OCI-LY7 (cell line): ENCODE data around the gene FAM47E. TPM values are rescaled to one million over a fixed set of nuclear protein-coding genes. Genes with fewer than 3 reads are reported as not detected.

ENCODE experiments used
- BruUV-seq: library from RNA; stranded (reverse); fragments of 400-500 nt; replicated peaks from 2 replicates; lab custom pipeline; 2021; lab: Mats Ljungman, UMichigan
- CTCF ChIA-PET: fragments of 300-600 bp; sonication (Branson Sonifier 250); formaldehyde crosslinking; loops from one replicate; lab custom pipeline; 2022; ENCODE audit warnings: antibody characterized with exemption; ENCODE audit not compliant: unreplicated experiment; lab: Charles Lee
- POLR2A ChIA-PET: fragments of 300-600 bp; sonication (Branson Sonifier 250); formaldehyde crosslinking; loops from one replicate; lab custom pipeline; 2022; ENCODE audit warnings: antibody characterized with exemption; lab: Charles Lee
- DNase-seq: peaks from one replicate; pipeline ENCODE4 v3.0.0-alpha.2; 2015; ENCODE audit warnings: low spot score
- H2AFZ ChIP-seq: fragments of 200-600 bp; sonication (generic), shearing (Covaris generic); 2 replicates; pipeline ENCODE4 v1.6.1; 2014; ENCODE audit warnings: mild to moderate bottlenecking, antibody characterized with exemption, low read length, moderate library complexity
- H3K27ac ChIP-seq: fragments of 200-600 bp; sonication (generic); 2 replicates; pipeline ENCODE4 v1.5.1; 2014; ENCODE audit warnings: mixed run types, low read depth, mild to moderate bottlenecking, moderate library complexity, low read length, inconsistent platforms; ENCODE audit not compliant: poor library complexity, severe bottlenecking
- H3K36me3 ChIP-seq: fragments of 200-600 bp; sonication (generic); 2 replicates; pipeline ENCODE4 v1.6.1; 2014; ENCODE audit warnings: mild to moderate bottlenecking, antibody characterized with exemption, low read length, moderate library complexity, mixed read lengths; ENCODE audit not compliant: insufficient read depth
- H3K4me1 ChIP-seq: fragments of 200-600 bp; sonication (generic); 2 replicates; pipeline ENCODE4 v1.5.1; 2014; ENCODE audit warnings: mild to moderate bottlenecking, low read length; ENCODE audit not compliant: insufficient read depth, poor library complexity, severe bottlenecking
- H3K4me2 ChIP-seq: fragments of 200-600 bp; sonication (generic); 2 replicates; pipeline ENCODE4 v1.6.1; 2014; ENCODE audit warnings: mild to moderate bottlenecking, low read length
- H3K4me3 ChIP-seq: fragments of 200-600 bp; sonication (generic); 2 replicates; pipeline ENCODE4 v1.5.1; 2014; ENCODE audit warnings: mild to moderate bottlenecking, low read depth, low read length; ENCODE audit not compliant: poor library complexity, severe bottlenecking
- H3K79me2 ChIP-seq: fragments of 200-600 bp; sonication (generic); 2 replicates; pipeline ENCODE4 v1.6.1; 2016; ENCODE audit warnings: low read depth, mild to moderate bottlenecking, low read length, moderate library complexity, mixed read lengths; ENCODE audit not compliant: insufficient read depth
- H3K9me2 ChIP-seq: fragments of 200-600 bp; sonication (generic); 2 replicates; pipeline ENCODE4 v1.6.1; 2016; ENCODE audit warnings: mild to moderate bottlenecking, low read length, mixed read lengths; ENCODE audit not compliant: insufficient read depth
- H3K9me3 ChIP-seq: fragments of 200-600 bp; sonication (generic); 2 replicates; pipeline ENCODE4 v1.6.1; 2014; ENCODE audit warnings: mild to moderate bottlenecking, mixed run types, low read length, mixed read lengths
- H4K20me1 ChIP-seq: fragments of 200-600 bp; sonication (generic); 2 replicates; pipeline ENCODE4 v1.6.1; 2014; ENCODE audit warnings: mild to moderate bottlenecking, antibody characterized with exemption, low read length, moderate library complexity, mixed read lengths; ENCODE audit not compliant: insufficient read depth
- EZH2phosphoT487 ChIP-seq: fragments of 200-600 bp; sonication (generic); IDR thresholded peaks from 2 replicates; pipeline ENCODE4 v1.6.1; 2018; ENCODE audit warnings: low read depth, borderline replicate concordance, mild to moderate bottlenecking, mixed run types, antibody characterized with exemption, low read length, moderate library complexity, mixed read lengths
- intact Hi-C: fragments of 100-400 bp; cut with micrococcal nuclease; formaldehyde crosslinking; loops from one replicate; pipeline ENCODE4 v1.10.0; 2022; ENCODE audit not compliant: unreplicated experiment
- total RNA-seq, 2 experiments: library from RNA; depleted of rRNA in 1 of 2; stranded (reverse); fragments of >200 nt in 1 of 2; shearing (Covaris generic) in 1 of 2; gene quantifications; 2 replicates each; pipeline ENCODE4 v1.2.3, GENCODE V29; 2014 to 2022
- TF ChIP-seq, protein P1 (sequence below): fragments of 200-600 bp; sonication (generic); conservative IDR thresholded peaks from 2 replicates; pipeline ENCODE4 v1.5.1; 2014; ENCODE audit warnings: mild to moderate bottlenecking, antibody characterized with exemption, low read length, moderate library complexity, mixed read lengths

The FAM47E gene
- total RNA-seq, 2 experiments from 2014 or later, result not detected

GRCh38 chr4:76257824-76258223, 6.3 kb downstream of the FAM47E start:
- H3K4me3 ChIP-seq, result no peak overlapping the region
- no peak overlapping the region for H2AFZ ChIP-seq
- no peaks in the 10 kb centered on the region for H3K36me3 ChIP-seq
- H3K4me2 ChIP-seq, result no peak overlapping the region
- H3K79me2 ChIP-seq, result no peaks in the 10 kb centered on the region
- DNase-seq, result no peak
- intact Hi-C loops, result no loop called here
- H3K9me3 ChIP-seq, result no peaks in the 10 kb centered on the region
- POLR2A ChIA-PET, result no interaction called here
- H4K20me1 ChIP-seq, result no peaks in the 10 kb centered on the region
- H3K27ac ChIP-seq, result no peak overlapping the region
- H3K4me1 ChIP-seq, result no peaks in the 10 kb centered on the region
- CTCF ChIA-PET, result no interaction called here
- TF ChIP-seq, protein P1, sequence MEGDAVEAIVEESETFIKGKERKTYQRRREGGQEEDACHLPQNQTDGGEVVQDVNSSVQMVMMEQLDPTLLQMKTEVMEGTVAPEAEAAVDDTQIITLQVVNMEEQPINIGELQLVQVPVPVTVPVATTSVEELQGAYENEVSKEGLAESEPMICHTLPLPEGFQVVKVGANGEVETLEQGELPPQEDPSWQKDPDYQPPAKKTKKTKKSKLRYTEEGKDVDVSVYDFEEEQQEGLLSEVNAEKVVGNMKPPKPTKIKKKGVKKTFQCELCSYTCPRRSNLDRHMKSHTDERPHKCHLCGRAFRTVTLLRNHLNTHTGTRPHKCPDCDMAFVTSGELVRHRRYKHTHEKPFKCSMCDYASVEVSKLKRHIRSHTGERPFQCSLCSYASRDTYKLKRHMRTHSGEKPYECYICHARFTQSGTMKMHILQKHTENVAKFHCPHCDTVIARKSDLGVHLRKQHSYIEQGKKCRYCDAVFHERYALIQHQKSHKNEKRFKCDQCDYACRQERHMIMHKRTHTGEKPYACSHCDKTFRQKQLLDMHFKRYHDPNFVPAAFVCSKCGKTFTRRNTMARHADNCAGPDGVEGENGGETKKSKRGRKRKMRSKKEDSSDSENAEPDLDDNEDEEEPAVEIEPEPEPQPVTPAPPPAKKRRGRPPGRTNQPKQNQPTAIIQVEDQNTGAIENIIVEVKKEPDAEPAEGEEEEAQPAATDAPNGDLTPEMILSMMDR, result no peak
- TF ChIP-seq EZH2phosphoT487, result no peak
- H3K9me2 ChIP-seq, result no peaks in the 10 kb centered on the region
- BruUV-seq, result no TSS peak

- Histone ChIP-seq H2AFZ (no peak overlapping the region), H3K79me2 (no peaks in the 10 kb centered on the region), H3K27ac (no peak overlapping the region), H3K4me1 (no peaks in the 10 kb centered on the region), H3K4me3 (no peak overlapping the region), H3K9me2 (no peaks in the 10 kb centered on the region), H3K36me3 (no peaks in the 10 kb centered on the region), H3K4me2 (no peak overlapping the region), H3K9me3 (no peaks in the 10 kb centered on the region), H4K20me1 (no peaks in the 10 kb centered on the region)
- DNase-seq, result no peak
- POLR2A ChIA-PET, result interaction anchor here (0.7 kb wide), 1 partner anchor 443 kb away, joined by 3 read pairs; no protein-coding TSS in a partner anchor
- CTCF ChIA-PET, result no interaction called here
- TF ChIP-seq, protein P1, result no peak
- no peak for TF ChIP-seq EZH2phosphoT487
- intact Hi-C loops, result no loop called here
- no TSS peak for BruUV-seq
These were observed 9.1 kb downstream of the FAM47E start for GRCh38 chr4:76260571-76260970.

- no peak overlapping the region for H3K4me3 ChIP-seq
- H3K4me1 ChIP-seq, result no peaks in the 10 kb centered on the region
- TF ChIP-seq, protein P1, result no peak
- no peak for TF ChIP-seq EZH2phosphoT487
- no TSS peak for BruUV-seq
- intact Hi-C loops, result no loop called here
- no peaks in the 10 kb centered on the region for H3K9me3 ChIP-seq
- H3K79me2 ChIP-seq, result no peaks in the 10 kb centered on the region
- H4K20me1 ChIP-seq, result no peaks in the 10 kb centered on the region
- H3K27ac ChIP-seq, result no peak overlapping the region
- H3K9me2 ChIP-seq, result no peaks in the 10 kb centered on the region
- H3K4me2 ChIP-seq, result no peak overlapping the region
- H3K36me3 ChIP-seq, result no peaks in the 10 kb centered on the region
- no peak overlapping the region for H2AFZ ChIP-seq
- DNase-seq, result no peak
- POLR2A ChIA-PET, result no interaction called here
- CTCF ChIA-PET, result no interaction called here
These were observed 14.2 kb downstream of the FAM47E start for GRCh38 chr4:76265631-76266218.
